ENCODE results near the gene IQCH. TPM values are rescaled to one million over a fixed set of nuclear protein-coding genes. Genes with fewer than 3 reads are reported as not detected.

Gene IQCH
- total RNA-seq, 1 donor from 2014 or later, result 3.1 TPM

- no peak overlapping the region for H3K4me3 ChIP-seq (ENCODE audit: low read length in 3 of 3)
- no peaks in the 10 kb centered on the region for H3K36me3 ChIP-seq (ENCODE audit: control insufficient read depth in 3 of 3, insufficient read depth in 3 of 3, low read length in 3 of 3)
- H3K9me3 ChIP-seq (ENCODE audit: control insufficient read depth in 3 of 3, low read length in 3 of 3), result no peaks in the 10 kb centered on the region
- H3K9ac ChIP-seq (ENCODE audit: low read depth in 1 of 3, low read length in 3 of 3), result no peak overlapping the region
- no peak overlapping the region for H3K27ac ChIP-seq (ENCODE audit: low read depth, low read length)
- H3K27me3 ChIP-seq (ENCODE audit: control insufficient read depth in 3 of 3, insufficient read depth in 3 of 3, low read length in 3 of 3), result no peaks in the 10 kb centered on the region
- H3K4me1 ChIP-seq (ENCODE audit: control insufficient read depth in 3 of 3, insufficient read depth in 3 of 3, low read length in 3 of 3), result no peaks in the 10 kb centered on the region
Observed at GRCh38 chr15:67311731-67312130, 57.1 kb downstream of the IQCH start.

DNA sequence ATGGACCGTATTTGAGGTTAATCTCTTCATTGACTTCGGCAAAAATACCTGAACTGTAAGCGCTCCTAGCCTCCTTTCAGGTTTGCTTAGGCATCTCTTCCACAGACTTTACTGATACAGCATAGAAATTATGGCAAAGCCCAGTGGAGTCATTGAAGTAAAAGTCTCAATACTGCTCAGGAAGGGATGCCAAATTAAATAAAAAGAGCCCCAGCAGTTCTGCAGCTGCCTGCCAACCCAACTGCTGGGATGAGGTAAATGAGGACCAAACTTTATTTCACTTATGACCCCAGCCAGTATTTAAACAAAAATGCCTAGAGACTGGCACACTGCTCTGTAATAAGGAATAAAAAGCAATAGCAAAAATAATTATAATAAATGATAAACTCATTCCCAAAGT is 65.4 kb downstream of the IQCH start:
- Histone ChIP-seq H3K27me3 (ENCODE audit: control insufficient read depth in 3 of 3, insufficient read depth in 3 of 3, low read length in 3 of 3) (no peaks in the 10 kb centered on the region), H3K4me1 (ENCODE audit: control insufficient read depth in 3 of 3, insufficient read depth in 3 of 3, low read length in 3 of 3) (no peaks in the 10 kb centered on the region), H3K4me3 (ENCODE audit: low read length in 3 of 3) (no peak overlapping the region), H3K27ac (ENCODE audit: low read depth, low read length) (no peak overlapping the region), H3K9ac (ENCODE audit: low read depth in 1 of 3, low read length in 3 of 3) (no peak overlapping the region), H3K9me3 (ENCODE audit: control insufficient read depth in 3 of 3, low read length in 3 of 3) (no peaks in the 10 kb centered on the region), H3K36me3 (ENCODE audit: control insufficient read depth in 3 of 3, insufficient read depth in 3 of 3, low read length in 3 of 3) (no peaks in the 10 kb centered on the region)

GRCh38 chr15:67321352-67321751 is 66.8 kb downstream of the IQCH start:
- Histone ChIP-seq H3K4me3 (ENCODE audit: low read length in 3 of 3) (no peak overlapping the region), H3K27ac (ENCODE audit: low read depth, low read length) (no peak overlapping the region), H3K4me1 (ENCODE audit: control insufficient read depth in 3 of 3, insufficient read depth in 3 of 3, low read length in 3 of 3) (no peaks in the 10 kb centered on the region), H3K9me3 (ENCODE audit: control insufficient read depth in 3 of 3, low read length in 3 of 3) (no peaks in the 10 kb centered on the region), H3K36me3 (ENCODE audit: control insufficient read depth in 3 of 3, insufficient read depth in 3 of 3, low read length in 3 of 3) (no peaks in the 10 kb centered on the region), H3K9ac (ENCODE audit: low read depth in 1 of 3, low read length in 3 of 3) (no peak overlapping the region), H3K27me3 (ENCODE audit: control insufficient read depth in 3 of 3, insufficient read depth in 3 of 3, low read length in 3 of 3) (no peaks in the 10 kb centered on the region)

DNA sequence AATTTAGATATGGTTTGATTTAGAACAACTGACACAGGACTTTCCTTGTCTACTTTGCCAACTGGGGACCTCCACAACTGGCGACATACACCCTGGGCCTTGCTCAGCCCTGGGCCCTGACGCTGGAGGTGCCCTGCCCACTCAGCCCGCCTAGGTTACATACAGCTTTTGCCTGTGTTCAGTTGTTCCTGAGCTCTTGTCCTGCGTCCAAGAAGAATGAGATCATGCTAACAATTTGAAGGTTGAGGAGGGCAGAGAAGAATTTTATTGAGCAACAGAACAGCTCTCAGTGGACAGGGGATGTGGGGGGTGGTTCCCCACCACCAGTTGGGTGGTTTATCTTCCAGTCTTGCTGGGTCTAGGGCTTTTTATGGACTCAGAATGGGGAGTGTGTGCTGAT is 67.9 kb downstream of the IQCH start:
- Histone ChIP-seq H3K36me3 (ENCODE audit: control insufficient read depth in 3 of 3, insufficient read depth in 3 of 3, low read length in 3 of 3) (no peaks in the 10 kb centered on the region), H3K4me1 (ENCODE audit: control insufficient read depth in 3 of 3, insufficient read depth in 3 of 3, low read length in 3 of 3) (no peaks in the 10 kb centered on the region), H3K27me3 (ENCODE audit: control insufficient read depth in 3 of 3, insufficient read depth in 3 of 3, low read length in 3 of 3) (no peaks in the 10 kb centered on the region), H3K27ac (ENCODE audit: low read depth, low read length) (no peak overlapping the region), H3K9me3 (ENCODE audit: control insufficient read depth in 3 of 3, low read length in 3 of 3) (peaks cover 0 to under 1% (median 0%) of the 10 kb centered on the region in 3 donors), H3K4me3 (ENCODE audit: low read length in 3 of 3) (no peak overlapping the region), H3K9ac (ENCODE audit: low read depth in 1 of 3, low read length in 3 of 3) (no peak overlapping the region)

- Histone ChIP-seq H3K36me3 (ENCODE audit: control insufficient read depth in 3 of 3, insufficient read depth in 3 of 3, low read length in 3 of 3) (no peaks in the 10 kb centered on the region), H3K27me3 (ENCODE audit: control insufficient read depth in 3 of 3, insufficient read depth in 3 of 3, low read length in 3 of 3) (no peaks in the 10 kb centered on the region), H3K4me1 (ENCODE audit: control insufficient read depth in 3 of 3, insufficient read depth in 3 of 3, low read length in 3 of 3) (peaks cover 0 to 3% (median 0%) of the 10 kb centered on the region in 3 donors), H3K9ac (ENCODE audit: low read depth in 1 of 3, low read length in 3 of 3) (no peak overlapping the region), H3K9me3 (ENCODE audit: control insufficient read depth in 3 of 3, low read length in 3 of 3) (peaks cover 0 to 3% (median 0%) of the 10 kb centered on the region in 3 donors), H3K4me3 (ENCODE audit: low read length in 3 of 3) (no peak overlapping the region), H3K27ac (ENCODE audit: low read depth, low read length) (no peak overlapping the region)
Observed at GRCh38 chr15:67327312-67327711, 72.7 kb downstream of the IQCH start.

- H3K9me3 ChIP-seq (ENCODE audit: control insufficient read depth in 3 of 3, low read length in 3 of 3), result peaks cover 0 to 3% (median 0%) of the 10 kb centered on the region in 3 donors
- no peak overlapping the region for H3K9ac ChIP-seq (ENCODE audit: low read depth in 1 of 3, low read length in 3 of 3)
- no peaks in the 10 kb centered on the region for H3K36me3 ChIP-seq (ENCODE audit: control insufficient read depth in 3 of 3, insufficient read depth in 3 of 3, low read length in 3 of 3)
- no peak overlapping the region for H3K4me3 ChIP-seq (ENCODE audit: low read length in 3 of 3)
- H3K27ac ChIP-seq (ENCODE audit: low read depth, low read length), result no peak overlapping the region
- H3K27me3 ChIP-seq (ENCODE audit: control insufficient read depth in 3 of 3, insufficient read depth in 3 of 3, low read length in 3 of 3), result no peaks in the 10 kb centered on the region
- peaks cover 0 to 3% (median 0%) of the 10 kb centered on the region in 3 donors for H3K4me1 ChIP-seq (ENCODE audit: control insufficient read depth in 3 of 3, insufficient read depth in 3 of 3, low read length in 3 of 3)
Observed at GRCh38 chr15:67327737-67328136, 73.2 kb downstream of the IQCH start.

- H3K4me3 ChIP-seq (ENCODE audit: low read length in 3 of 3), result no peak overlapping the region
- H3K27me3 ChIP-seq (ENCODE audit: control insufficient read depth in 3 of 3, insufficient read depth in 3 of 3, low read length in 3 of 3), result no peaks in the 10 kb centered on the region
- peaks cover 0 to 3% (median 0%) of the 10 kb centered on the region in 3 donors for H3K9me3 ChIP-seq (ENCODE audit: control insufficient read depth in 3 of 3, low read length in 3 of 3)
- no peak overlapping the region for H3K27ac ChIP-seq (ENCODE audit: low read depth, low read length)
- no peak overlapping the region for H3K9ac ChIP-seq (ENCODE audit: low read depth in 1 of 3, low read length in 3 of 3)
- no peaks in the 10 kb centered on the region for H3K36me3 ChIP-seq (ENCODE audit: control insufficient read depth in 3 of 3, insufficient read depth in 3 of 3, low read length in 3 of 3)
- peaks cover 0 to 3% (median 0%) of the 10 kb centered on the region in 3 donors for H3K4me1 ChIP-seq (ENCODE audit: control insufficient read depth in 3 of 3, insufficient read depth in 3 of 3, low read length in 3 of 3)
Observed at GRCh38 chr15:67329984-67330733, 75.6 kb downstream of the IQCH start.

- no peak overlapping the region for H3K4me3 ChIP-seq (ENCODE audit: low read length in 3 of 3)
- no peak overlapping the region for H3K27ac ChIP-seq (ENCODE audit: low read depth, low read length)
- H3K9ac ChIP-seq (ENCODE audit: low read depth in 1 of 3, low read length in 3 of 3), result no peak overlapping the region
- peaks cover 0 to 3% (median 0%) of the 10 kb centered on the region in 3 donors for H3K9me3 ChIP-seq (ENCODE audit: control insufficient read depth in 3 of 3, low read length in 3 of 3)
- H3K27me3 ChIP-seq (ENCODE audit: control insufficient read depth in 3 of 3, insufficient read depth in 3 of 3, low read length in 3 of 3), result no peaks in the 10 kb centered on the region
- peaks cover 0 to 3% (median 0%) of the 10 kb centered on the region in 3 donors for H3K4me1 ChIP-seq (ENCODE audit: control insufficient read depth in 3 of 3, insufficient read depth in 3 of 3, low read length in 3 of 3)
- H3K36me3 ChIP-seq (ENCODE audit: control insufficient read depth in 3 of 3, insufficient read depth in 3 of 3, low read length in 3 of 3), result no peaks in the 10 kb centered on the region
Observed at GRCh38 chr15:67331676-67332075, 77.1 kb downstream of the IQCH start.

GRCh38 chr15:67335026-67335425 is 80.4 kb downstream of the IQCH start:
- no peaks in the 10 kb centered on the region for H3K27me3 ChIP-seq (ENCODE audit: control insufficient read depth in 3 of 3, insufficient read depth in 3 of 3, low read length in 3 of 3)
- H3K36me3 ChIP-seq (ENCODE audit: control insufficient read depth in 3 of 3, insufficient read depth in 3 of 3, low read length in 3 of 3), result no peaks in the 10 kb centered on the region

DNA sequence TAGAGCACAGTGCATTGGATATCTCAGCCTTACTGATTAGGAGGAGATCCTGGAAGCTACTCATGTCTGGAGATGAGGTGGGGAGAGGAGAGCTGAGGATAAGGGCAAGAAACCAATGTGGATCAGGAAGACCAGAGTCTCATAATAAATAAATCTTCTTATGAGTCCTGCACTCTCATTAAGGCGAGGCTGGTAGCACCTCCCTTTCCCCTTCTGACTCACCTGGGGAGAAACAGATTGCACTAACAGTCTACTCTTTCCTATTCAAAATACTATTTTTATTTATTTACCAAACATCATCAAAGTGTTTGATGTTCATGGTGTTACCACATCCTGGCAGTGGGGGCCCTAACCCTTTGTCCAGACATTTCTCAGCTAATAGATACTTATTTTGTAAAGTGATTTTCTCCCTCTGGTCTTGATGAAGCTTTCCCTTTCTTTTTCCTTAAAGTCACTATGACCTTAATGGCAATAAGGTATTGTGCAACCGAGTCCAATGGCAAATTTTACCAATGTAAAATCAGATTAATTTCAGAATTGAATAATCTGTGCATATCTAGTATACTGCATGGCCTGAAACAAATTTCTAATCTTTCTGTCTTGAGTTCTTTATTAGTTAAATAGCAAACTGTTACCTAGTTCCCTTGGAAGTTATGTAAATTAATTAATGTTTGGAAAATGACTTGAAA is 81.1 kb downstream of the IQCH start:
- peaks cover 0 to 3% (median 0%) of the 10 kb centered on the region in 3 donors for H3K4me1 ChIP-seq (ENCODE audit: control insufficient read depth in 3 of 3, insufficient read depth in 3 of 3, low read length in 3 of 3)
- H3K4me3 ChIP-seq (ENCODE audit: low read length in 3 of 3), result no peak overlapping the region
- no peak overlapping the region for H3K9ac ChIP-seq (ENCODE audit: low read depth in 1 of 3, low read length in 3 of 3)
- no peaks in the 10 kb centered on the region for H3K27me3 ChIP-seq (ENCODE audit: control insufficient read depth in 3 of 3, insufficient read depth in 3 of 3, low read length in 3 of 3)
- no peaks in the 10 kb centered on the region for H3K36me3 ChIP-seq (ENCODE audit: control insufficient read depth in 3 of 3, insufficient read depth in 3 of 3, low read length in 3 of 3)
- no peak overlapping the region for H3K27ac ChIP-seq (ENCODE audit: low read depth, low read length)
- no peaks in the 10 kb centered on the region for H3K9me3 ChIP-seq (ENCODE audit: control insufficient read depth in 3 of 3, low read length in 3 of 3)

More at GRCh38 chr15:67335026-67335425, 80.4 kb downstream of the IQCH start:
- H3K4me1 ChIP-seq (ENCODE audit: control insufficient read depth in 3 of 3, insufficient read depth in 3 of 3, low read length in 3 of 3), result peaks cover 0 to 3% (median 0%) of the 10 kb centered on the region in 3 donors
- H3K9ac ChIP-seq (ENCODE audit: low read depth in 1 of 3, low read length in 3 of 3), result no peak overlapping the region
- H3K27ac ChIP-seq (ENCODE audit: low read depth, low read length), result no peak overlapping the region
- no peak overlapping the region for H3K4me3 ChIP-seq (ENCODE audit: low read length in 3 of 3)
- no peaks in the 10 kb centered on the region for H3K9me3 ChIP-seq (ENCODE audit: control insufficient read depth in 3 of 3, low read length in 3 of 3)
